Activated CD4-positive, alpha-beta T cell treated with anti-CD3 and anti-CD28 coated beads for 48 hours (primary cell): ENCODE results near the gene CCDC188.

Experiments used
- DNase-seq: peaks from one replicate; pipeline ENCODE4 v3.0.0-alpha.2; 2020

The CCDC188 gene

DNA sequence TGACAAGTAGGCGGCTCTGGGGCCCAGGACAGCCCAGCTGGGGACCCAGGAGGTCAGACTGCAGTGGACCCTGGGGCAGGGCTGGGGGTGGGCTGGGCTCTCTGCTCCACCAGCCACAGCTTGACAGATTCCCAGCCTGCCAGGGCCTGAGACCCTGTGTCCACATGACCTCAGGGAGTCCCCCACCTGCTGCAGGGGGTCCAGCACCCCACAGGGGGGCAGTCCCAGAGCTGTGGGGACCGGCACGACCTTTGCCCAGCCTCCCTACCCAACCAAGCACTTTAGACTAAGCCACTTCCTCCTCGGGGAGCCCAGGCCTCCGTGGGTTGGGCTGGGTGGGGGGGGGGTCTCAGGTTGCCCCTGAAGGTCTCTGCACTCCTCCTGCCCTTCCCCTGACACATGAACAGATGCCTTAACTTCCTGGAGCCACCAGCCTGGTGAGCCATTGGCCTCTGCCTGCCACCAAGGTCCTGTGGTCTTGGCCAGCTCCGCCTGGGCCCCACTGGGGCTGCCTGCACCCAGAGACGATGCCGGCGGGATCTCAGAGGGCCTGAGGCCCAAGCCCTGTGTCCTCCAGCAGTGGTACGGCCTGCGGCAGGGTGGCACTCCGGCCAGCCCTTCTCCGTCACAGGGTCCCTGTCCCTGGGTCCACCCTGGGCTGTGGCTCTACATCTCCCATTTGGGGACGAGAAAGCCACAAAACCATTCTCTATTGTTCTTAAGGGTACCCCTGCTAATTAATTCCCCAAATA is 3.4 kb downstream of the CCDC188 start:
- DNase-seq: no peak

DNA sequence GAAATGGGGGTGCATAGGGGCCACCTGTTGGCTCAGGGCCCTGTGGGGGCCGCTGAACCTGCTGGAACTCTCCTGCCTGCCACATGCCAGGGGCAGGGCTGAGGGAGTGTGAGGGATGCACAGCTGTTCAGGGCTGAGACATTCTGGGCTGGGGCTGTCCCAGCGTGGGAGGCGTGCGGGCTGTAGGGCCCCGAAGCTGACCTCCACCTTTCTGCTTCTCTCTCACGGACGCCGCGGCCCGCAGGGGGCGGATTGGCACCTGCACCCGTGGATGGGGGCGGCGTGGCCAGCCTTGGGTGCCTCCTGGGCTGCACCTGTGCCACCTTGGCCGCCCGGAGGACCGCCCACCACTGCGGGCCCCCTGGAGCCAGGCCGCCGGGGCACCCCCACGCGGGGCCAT is 4.1 kb downstream of the CCDC188 start:
- DNase-seq: no peak

DNA sequence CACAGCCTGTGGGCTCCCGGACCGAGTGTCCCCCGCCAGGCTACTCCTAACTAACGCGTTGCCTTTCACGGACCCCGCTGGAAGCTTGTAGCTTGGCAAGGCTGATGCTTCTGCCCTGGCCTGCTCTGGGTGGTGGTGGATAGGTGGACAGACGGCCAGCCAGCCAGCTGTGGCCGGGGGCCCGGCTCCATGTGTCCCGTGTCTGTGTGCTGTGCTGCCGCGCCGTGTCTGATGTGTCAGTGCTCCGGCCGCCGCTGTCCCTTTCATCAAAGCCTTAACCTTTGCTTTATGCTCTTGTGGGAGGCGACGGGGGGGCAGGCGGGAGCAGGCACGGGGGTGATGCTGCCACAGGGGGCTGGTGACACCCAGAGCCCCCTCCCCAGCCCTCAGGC is 5.0 kb downstream of the CCDC188 start:
- DNase-seq: no peak

DNA sequence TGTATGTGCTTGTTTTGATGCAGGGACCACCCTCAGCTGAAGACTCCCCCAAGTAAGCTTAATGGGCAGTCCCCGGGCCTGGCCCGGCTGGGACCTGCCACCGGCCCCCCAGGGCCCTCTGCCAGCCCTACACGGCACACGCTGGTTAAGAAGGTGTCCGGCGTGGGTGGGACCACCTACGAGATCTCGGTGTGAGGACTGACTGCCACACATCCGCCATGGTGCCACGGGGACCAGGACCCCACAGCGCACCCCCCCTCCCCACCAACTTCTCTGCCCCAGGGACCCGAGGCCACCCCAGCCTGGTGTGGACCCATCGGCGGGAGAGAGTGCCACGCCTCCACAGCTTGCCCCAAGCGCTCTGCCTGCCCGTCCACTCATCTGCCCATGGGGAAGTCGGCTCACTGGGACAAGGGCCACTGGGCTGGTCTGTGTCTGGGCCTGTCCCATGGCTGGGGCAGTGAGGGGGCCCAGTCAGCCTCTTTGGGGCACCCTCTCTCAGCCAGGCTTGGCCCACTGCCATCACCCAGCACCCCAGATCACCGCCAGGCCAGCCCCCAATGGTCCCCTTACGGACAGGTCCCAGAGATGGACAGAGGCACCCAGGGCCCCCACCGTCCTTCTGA is 5.5 kb downstream of the CCDC188 start:
- no peak for DNase-seq

DNA sequence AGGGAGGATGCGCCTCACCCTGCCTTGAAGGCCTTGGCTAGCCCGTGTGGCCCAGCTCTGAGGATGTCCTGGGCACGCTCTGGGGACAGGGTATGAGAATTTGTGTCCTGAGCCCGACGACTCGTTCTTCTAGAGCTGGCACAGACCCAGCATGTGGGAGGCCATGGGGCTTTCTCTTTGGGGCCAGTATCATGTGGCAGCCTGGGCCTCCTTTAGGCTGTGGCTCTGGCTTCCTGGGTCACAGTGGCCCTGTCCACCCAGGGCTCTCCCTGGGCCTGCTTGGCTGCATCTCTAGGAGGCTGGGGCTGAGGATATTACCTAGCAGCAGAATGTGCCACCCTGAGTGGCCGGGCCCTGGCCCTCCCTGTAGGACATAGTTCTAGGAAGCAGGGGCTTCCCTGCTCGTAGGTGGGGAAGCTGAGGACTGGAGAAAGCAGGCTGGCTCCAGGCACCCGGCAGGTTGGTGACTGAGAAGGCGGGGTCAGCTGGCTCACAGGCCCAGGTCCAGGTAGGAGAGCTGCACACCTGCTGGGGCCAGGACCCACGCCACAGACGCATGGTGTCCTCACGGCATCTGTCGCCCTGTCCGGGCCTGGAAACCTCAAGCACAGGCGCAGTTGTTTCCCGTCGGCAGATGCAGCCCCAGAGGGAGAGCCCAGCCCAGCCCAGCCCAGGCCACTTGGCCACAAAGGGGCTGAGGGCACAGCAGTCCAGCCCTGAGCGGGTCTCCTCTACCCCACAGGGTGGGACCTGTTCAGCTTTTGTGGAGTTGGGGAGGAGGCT is 6.8 kb downstream of the CCDC188 start:
- DNase-seq: no peak

DNA sequence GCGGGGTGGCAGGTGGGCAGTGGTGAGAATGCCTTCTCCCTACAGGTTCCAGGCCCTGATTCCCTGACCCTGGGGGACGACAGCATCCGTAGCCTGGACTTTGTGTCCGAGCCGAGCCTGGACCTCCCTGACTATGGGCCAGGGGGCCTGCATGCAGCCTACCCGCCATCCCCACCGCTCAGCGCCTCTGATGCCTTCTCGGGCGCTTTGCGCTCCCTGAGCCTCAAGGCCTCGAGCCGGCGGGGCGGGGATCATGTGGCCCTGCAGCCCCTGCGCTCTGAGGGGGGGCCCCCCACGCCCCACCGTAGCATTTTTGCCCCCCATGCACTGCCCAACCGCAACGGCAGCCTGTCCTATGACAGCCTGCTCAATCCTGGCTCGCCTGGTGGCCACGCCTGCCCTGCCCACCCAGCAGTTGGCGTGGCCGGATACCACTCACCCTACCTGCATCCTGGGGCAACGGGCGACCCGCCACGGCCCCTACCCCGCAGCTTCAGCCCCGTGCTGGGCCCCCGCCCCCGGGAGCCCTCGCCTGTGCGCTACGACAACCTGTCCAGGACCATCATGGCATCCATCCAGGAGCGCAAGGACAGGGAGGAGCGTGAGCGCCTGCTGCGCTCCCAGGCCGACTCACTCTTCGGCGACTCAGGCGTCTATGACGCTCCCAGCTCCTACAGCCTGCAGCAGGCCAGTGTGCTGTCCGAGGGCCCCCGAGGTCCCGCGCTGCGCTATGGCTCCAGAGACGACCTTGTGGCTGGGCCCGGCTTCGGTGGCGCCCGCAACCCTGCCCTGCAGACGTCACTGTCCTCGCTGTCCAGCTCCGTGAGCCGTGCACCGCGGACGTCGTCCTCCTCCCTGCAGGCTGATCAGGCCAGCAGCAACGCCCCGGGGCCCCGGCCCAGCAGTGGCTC is 7.9 kb downstream of the CCDC188 start:
- DNase-seq: no peak

DNA sequence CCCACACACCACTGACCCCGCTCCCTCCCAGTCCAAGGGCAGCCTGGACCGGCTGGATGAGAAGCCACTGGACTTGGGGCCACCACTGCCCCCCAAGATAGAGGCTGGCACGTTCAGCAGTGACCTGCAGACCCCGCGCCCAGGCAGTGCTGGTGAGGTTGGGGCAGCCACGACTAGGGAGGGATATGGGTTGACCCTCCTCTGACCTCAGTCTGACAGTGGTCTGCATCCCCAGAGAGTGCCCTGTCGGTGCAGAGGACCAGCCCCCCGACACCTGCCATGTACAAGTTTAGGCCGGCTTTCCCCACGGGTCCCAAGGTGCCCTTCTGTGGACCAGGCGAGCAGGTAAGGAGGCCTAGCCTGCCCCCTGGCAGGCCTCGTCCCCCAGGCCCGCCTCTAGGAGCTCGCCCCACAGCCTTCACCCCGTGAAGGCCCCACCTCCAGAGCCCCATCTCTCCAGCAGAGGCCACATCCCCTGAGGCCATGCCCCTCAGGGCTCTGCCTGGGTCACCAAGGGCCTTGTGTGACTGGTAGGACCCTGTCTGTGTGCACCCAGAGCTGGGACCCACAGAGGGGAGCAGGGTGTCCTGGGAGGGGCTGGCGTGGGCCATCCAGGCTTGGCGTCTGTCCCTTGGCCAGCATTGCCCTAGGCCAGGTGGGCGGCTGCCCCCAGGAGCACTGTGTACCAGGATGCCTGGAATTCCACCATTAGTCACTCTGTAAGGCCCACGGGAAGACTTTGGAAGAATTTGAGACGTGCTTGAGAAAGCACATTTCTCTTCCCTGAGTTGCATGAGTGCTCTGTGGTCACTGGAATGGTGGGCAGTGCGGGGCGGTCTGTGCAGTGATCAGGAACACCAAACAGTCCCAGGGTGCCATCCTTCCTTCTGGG is 9.4 kb downstream of the CCDC188 start:
- no peak for DNase-seq

DNA sequence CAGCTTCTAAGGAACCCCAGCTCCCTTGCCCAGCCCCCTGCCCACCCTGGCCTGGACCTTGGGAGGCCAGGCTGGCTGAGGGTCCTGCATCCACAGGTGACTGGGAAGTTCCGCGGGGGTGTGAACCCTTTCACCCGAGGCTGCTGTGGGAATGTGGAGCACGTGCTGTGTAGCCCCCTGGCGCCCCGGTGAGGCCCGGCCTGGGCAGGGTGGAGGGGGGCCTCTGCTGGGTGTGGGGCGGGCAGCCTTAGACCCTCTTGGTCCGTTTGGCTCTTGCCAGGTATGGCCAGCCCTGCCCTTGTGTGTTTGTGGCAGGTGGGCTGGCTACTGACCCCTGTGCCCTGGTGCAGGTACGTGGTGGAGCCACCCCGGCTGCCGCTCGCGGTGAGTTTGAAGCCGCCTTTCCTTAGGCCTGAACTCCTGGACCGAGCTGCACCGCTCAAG is 10.3 kb downstream of the CCDC188 start:
- DNase-seq: no peak

DNA sequence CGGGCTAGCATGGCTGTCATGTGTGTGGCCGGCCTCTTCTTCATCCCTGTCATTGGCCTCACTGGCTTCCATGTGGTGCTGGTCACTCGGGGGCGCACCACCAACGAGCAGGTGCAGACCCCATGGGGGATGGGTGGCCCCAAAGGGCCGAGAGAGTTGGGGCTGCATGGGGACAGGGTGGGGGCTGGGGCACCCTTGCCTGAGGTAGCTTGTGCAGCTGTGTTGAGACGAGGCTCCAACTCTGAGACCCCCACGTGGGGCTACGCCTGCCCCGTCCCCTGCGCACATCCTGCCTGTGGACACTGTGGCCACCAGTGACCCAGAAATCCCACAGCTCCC is 10.8 kb downstream of the CCDC188 start:
- DNase-seq: no peak

DNA sequence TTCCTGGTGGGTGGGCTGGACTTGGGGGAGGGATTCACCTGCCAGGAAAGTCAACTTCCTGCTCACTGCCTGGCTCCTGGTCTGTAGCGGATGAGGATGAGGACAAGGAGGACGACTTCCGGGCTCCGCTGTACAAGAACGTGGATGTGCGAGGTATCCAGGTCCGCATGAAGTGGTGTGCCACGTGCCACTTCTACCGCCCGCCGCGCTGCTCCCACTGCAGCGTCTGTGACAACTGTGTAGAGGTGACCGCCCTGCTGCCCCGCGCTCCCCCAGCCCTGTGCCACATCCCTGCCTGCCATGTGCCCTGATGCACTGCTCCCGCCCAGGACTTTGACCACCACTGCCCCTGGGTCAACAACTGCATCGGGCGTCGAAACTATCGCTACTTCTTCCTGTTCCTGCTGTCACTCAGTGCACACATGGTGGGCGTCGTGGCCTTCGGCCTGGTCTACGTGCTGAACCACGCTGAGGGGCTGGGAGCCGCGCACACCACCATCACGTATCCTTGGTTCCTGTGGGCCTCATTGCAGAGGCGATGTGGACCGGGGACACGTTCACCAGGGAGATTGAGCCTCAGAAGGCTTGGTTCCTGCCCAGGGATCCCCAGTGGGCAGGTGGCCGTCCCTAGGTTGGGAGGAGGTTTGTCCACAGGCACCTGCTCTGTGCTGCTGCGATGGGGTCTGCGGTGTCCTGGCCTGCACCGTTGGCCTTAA is 11.3 kb downstream of the CCDC188 start:
- no peak for DNase-seq

DNA sequence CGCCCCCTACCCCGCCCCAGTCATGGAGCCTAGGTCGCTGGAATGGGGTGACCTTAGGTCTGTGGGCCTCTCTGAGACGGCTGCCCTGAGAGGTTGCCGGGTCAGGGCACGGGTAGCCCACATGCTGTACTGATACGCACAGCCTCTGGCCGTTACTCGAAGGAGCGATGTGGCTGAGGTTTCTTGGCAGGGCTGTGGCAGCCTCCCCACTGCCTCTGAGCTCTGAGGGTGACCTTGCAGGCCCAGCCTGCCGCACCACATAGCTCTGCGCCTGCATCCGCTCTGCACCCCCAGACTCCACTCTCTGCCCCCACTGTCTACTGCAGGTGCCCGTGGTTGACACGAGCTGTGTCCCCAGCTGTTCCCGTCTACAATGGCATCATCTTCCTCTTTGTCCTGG is 12.0 kb downstream of the CCDC188 start:
- DNase-seq: no peak

DNA sequence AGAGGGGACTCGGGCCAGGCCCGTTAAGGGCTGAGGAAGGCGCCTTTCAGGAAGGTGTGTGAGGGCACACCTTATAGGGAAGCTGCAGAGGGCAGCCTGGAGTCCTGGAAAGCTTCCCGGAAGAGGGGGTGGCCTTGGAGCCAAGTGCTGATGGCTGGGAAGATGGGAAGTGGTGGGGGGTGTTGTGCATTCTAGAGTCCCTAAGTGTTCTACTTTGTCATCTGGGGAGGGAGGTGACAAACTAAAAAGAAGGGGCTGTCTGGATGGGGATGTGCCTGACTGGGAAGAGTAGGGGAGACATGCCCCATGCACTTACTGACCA is 12.5 kb downstream of the CCDC188 start:
- no peak for DNase-seq

DNA sequence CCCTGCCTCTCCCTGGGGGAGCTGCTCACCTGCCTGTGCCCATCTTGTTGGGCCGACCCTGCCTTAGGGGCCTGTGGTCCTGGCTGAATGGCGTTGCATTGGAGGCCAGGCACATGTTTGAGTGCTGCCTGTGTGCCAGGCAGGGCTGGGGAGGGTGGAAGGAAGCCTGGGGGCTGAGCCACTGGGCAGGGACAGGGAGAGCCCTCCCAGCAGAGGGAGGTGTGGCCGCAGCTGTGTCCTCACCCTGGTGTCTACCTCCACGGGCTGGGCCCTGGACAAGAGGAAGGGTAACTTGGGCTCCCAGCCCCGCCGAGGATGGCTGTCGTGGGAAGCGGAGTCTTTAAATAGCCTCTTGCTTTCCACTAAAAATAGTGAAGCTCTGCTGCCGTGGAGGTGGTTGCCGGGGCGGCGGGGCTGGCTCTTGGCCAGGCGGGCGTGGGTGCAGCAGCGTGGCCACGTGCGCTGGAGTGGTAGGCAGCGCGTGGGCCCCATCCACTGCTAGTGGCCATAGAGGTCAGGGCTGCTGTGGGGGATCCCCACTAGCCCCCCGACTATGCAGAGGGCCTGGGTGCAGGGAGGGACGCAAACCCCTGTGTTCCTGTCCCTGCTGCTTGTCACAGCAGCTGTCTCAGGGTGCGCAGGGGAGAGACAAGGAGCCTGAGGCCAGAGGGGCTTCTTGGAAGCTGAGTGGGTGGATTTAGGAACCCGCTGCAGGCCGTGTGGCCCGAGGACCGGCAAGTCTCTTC is 13.0 kb downstream of the CCDC188 start:
- no peak for DNase-seq

DNA sequence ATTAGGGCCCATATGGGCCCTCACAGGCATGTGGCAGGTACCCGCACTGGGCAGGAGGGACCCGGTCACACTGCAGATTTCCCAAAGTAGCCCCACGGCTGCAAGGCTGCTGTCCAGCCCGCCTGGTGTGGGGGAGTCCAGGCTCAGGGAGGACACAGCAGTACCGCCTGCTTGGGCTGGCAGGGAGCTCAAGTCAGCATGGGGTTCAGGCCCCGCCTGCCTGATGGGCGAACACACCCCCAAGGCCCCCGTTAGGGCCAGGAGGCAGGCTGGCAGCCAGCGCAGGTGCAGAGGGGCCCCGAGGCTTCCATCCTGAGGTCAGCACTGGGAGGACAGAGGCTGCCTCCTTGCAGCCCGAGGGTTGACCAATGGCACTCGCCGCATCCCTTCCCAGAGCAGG is 13.7 kb downstream of the CCDC188 start:
- no peak for DNase-seq

DNA sequence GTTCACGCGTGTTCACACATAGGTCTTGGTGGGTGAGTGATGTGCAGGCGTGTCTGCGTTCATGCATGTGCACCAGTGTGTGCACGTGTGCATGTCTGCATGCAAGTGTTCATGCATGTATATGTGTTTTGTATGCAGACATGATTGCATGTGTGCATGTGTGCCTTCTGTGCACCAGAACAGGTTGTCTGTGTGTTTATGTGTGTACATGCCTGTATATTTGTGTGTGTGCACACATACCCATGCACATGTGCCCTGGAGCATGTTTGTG is 14.3 kb downstream of the CCDC188 start:
- no peak for DNase-seq

DNA sequence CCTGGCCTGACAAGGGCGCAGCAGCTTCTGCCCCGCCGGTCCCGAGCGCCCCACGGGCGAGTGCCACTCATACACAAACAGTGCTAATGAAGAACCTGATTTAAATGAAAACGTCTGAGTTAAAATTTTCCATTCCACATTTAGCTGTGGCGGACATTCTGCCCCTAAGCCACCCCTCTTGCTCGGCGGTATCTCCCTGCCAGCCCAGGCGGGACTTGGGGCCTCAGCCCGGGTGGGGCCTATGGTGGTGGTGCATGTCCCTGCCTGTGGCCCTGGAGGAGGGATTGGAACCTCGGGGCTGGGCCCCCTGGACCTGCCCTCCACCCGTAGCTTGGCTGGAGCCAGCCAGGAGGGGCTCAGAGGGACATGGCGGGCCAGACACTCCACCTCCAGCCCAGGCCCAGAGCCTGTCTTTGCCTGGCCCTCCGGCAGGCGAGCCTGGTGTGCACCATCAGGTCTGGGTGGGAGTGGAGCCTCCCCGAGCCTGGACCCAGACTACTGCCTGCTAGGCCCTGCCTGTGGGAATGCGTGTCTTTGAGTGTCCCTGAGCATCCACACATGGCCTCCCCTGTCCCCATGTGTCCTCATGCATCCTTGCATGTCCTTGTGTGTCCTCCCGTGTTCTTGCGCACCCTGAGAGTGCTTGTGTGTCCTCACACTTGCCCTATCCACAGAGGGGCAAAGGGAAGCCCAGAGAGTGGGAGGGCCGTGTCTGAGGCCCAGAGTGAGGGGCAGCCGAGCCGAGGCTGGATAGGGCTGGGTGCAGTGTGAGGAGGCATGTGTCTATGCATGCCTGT is 14.9 kb downstream of the CCDC188 start:
- DNase-seq: no peak

DNA sequence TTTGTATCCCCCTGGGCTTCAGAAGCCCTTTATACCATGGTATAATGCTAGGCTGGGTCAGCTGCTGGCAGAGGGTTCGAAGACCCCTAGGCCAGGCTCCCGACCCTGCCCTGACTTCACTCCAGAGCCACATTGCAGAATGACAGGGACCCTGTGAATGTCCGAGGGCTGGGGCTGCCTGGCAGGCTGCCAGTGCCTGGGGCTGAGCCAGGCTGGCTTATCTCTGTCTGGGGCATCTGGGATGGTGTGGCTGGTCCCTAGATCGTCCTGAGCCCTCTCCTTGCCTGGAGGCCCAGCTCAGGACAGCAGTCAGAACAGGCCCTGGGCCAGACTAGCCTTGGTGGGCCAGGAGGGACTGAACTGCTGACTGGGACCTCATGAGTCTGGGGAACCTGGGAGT is 15.6 kb downstream of the CCDC188 start:
- DNase-seq: no peak

DNA sequence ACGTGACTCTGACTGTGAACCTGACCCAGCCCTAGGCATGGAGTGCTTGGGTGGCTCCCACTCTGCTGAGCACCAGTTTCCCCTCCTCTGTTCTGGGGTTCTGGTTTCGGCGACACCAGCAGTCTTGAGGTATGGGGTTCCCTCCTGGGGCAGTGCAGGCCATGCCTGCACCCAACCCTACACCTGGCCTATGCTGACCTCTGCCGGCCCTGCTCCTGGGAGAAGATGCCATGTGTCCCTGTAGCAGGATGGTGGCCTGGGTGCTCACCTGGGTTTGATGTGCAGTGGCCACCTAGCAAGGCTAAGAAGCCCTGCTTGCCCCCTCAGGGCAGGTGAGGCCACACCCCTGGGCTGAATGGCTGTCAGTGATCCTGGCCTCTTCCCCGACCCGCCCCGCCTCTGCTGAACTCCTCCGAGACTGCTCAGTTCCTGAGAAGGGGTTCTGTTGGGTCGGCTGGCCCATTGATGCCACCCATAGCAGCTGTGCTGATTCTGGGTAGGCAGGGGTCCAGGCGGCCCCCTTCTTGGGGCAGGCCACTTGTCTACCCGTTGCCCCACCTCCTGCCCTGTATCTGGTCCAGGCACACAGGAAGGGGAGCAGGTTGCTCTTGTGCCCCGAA is 16.8 kb downstream of the CCDC188 start:
- DNase-seq: no peak

DNA sequence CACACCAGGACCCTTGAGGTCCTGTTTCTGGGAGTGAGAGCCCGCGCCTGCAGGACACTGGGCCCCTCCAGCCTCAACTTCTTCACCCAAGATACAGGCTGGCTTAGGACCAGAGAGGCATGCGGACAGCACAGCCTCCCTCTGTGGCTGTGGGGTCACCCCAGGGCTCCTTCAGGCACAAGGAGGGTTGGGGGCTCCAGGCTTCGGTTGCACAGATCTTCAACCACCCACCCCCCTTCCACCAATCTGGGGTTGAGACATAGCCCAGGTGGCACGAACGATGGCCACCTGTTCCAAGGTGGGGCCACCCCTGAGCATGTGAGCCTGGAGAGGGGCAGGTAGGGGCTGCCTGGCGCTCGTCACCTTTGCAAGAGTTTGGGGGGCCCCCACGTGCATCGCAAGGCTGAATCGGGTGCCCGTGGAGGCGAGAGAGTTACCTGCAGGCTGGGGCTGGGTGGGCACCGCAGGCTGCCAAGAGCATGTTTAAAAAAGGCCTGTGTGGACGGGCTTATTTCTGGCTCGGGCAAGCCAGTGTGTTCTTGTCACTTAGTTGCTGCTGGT is 18.1 kb downstream of the CCDC188 start:
- DNase-seq: no peak
